Ovary (tissue), 9 donors: ENCODE measurements around the gene ACTR1A. TPM values are rescaled to one million over a fixed set of nuclear protein-coding genes. Genes with fewer than 3 reads are reported as not detected.

Source experiments
- DNase-seq, 5 donors: peaks; one replicate each; pipeline ENCODE4 v3.0.0-alpha.2; 2019 to 2020
- H3K27ac ChIP-seq, 2 donors: fragments of 200-600 bp; one replicate each; pipeline versions ENCODE4 v1.5.1 to v1.8.0; 2019 to 2022
- H3K27me3 ChIP-seq: fragments of 200-600 bp; one replicate; pipeline ENCODE4 v1.8.0; 2022
- H3K36me3 ChIP-seq: fragments of 200-600 bp; sonication (generic); one replicate; pipeline ENCODE4 v1.5.1; 2019
- H3K4me1 ChIP-seq: one replicate; pipeline ENCODE4 v1.8.1; 2013; ENCODE audit warnings: mild to moderate bottlenecking, moderate library complexity; ENCODE audit not compliant: insufficient read depth
- H3K4me3 ChIP-seq: fragments of 200-600 bp; sonication (generic); one replicate; pipeline ENCODE4 v1.5.1; 2017
- H3K9me3 ChIP-seq, 2 donors: fragments of 200-600 bp in 1 of 2; sonication (generic) in 1 of 2; one replicate each; pipeline versions ENCODE4 v1.5.1 to v1.8.1; 2013 to 2019; ENCODE audit warnings: mild to moderate bottlenecking in 1 of 2, moderate library complexity in 1 of 2
- CTCF ChIP-seq, 3 donors: fragments of 450-650 bp in 2 of 3; fragments of 200-600 bp in 1 of 3; IDR thresholded peaks; one replicate each; pipeline versions ENCODE4 v1.5.1 to v1.8.0; 2016 to 2022; ENCODE audit warnings: antibody characterized with exemption in 3 of 3, mild to moderate bottlenecking in 1 of 3
- EP300 ChIP-seq: sonication (generic); formaldehyde crosslinking; IDR thresholded peaks from one replicate; pipeline ENCODE4 v1.6.1; 2017; ENCODE audit warnings: antibody characterized with exemption
- POLR2A ChIP-seq: fragments of 450-650 bp; IDR thresholded peaks from one replicate; pipeline ENCODE4 v1.6.1; 2017; ENCODE audit warnings: antibody characterized with exemption, mild to moderate bottlenecking, moderate library complexity
- WGBS, 3 donors: extraction: QIAGEN DNeasy Blood & Tissue Kit in 1 of 3; methylation state at CpG; one replicate each; pipeline versions ENCODE4 v1.1.5 to v1.1.7; 2013 to 2017; 5-methylcytosine and 5-hydroxymethylcytosine counted together
- intact Hi-C, 4 donors: fragments of 100-400 bp; cut with DNase I; formaldehyde crosslinking; loops; one replicate each; pipeline versions ENCODE4 v1.11.0 to v1.15.1; 2022 to 2023
- polyA plus RNA-seq, 2 donors: library from polyadenylated mRNA; stranded (reverse); fragments of 200-250 nt in 1 of 2; fragments of 350-450 nt in 1 of 2; fragmentation: Illumina TruSeq in 1 of 2; extraction: RNeasy Lipid Tissue Mini Kit (QIAGEN cat#74804) in 1 of 2; gene quantifications; one replicate each; pipeline ENCODE4 v1.2.3, GENCODE V29; 2013 to 2014
- total RNA-seq, 7 donors: library from RNA; depleted of rRNA in 2 of 7; stranded (reverse); fragments of >200 nt in 2 of 7; fragmentation: NEBNext Ultra II Directional in 3 of 7; extraction: Animal tissue kit (Norgen Biotek cat#: 25700) in 3 of 7; gene quantifications; one replicate each; pipeline versions ENCODE4 v1.1.0 to v1.2.4, GENCODE V29; 2016 to 2023
- donor health status: DM: no; HTN: no; CAD: no; lungs with moderate emphysema.
- donor health status: DM: no; HTN: no; CAD: no.
- donor health status: Bipolar disorder and iron deficiency.
- donor health status: DM: yes; HTN: yes; CAD: no.
- donor health status: DM: no; HTN: no; CAD: no.
- donor health status: DM: yes; HTN: yes; CAD: no.

ACTR1A gene
- total and polyA plus RNA-seq, 9 donors, result 38.0 to 83.6 (median 60.1) TPM

- TF ChIP-seq EP300 (no peak), CTCF (IDR thresholded peaks at IDR 0.05) (no peak), POLR2A (no peak)
- Histone ChIP-seq H3K36me3 (no peaks in the 10 kb centered on the region), H3K9me3 (no peaks in the 10 kb centered on the region), H3K4me3 (no peak overlapping the region), H3K27me3 (no peaks in the 10 kb centered on the region), H3K4me1 (no peaks in the 10 kb centered on the region), H3K27ac (no peak overlapping the region)
- 88 to 94% (median 92%) methylated on average over 32 to 36 of the region's 36 CpGs for WGBS, 3 donors
- intact Hi-C loops, result loop anchor here in 2 of 4 donors (10.0 kb wide), 2 partner anchors 86 to 236 kb away; no protein-coding TSS in a partner anchor
- no peak for DNase-seq
Measured at GRCh38 chr10:102470579-102471546, 31.6 kb downstream of the ACTR1A start.

- no peaks in the 10 kb centered on the region for H3K36me3 ChIP-seq
- no peaks in the 10 kb centered on the region for H3K9me3 ChIP-seq
- no peak for DNase-seq
- no peak overlapping the region for H3K27ac ChIP-seq
- no peaks in the 10 kb centered on the region for H3K4me1 ChIP-seq
- no peaks in the 10 kb centered on the region for H3K27me3 ChIP-seq
- TF ChIP-seq EP300 (no peak), CTCF (IDR thresholded peaks at IDR 0.05) (no peak), POLR2A (no peak)
- H3K4me3 ChIP-seq, result no peak overlapping the region
- intact Hi-C loops, result no loop called here
- 48 to 61% (median 57%) methylated on average over 9 of the region's 9 CpGs for WGBS, 3 donors
Measured at GRCh38 chr10:102468683-102469082, 33.8 kb downstream of the ACTR1A start.

GRCh38 chr10:102467971-102468438, 34.5 kb downstream of the ACTR1A start:
- TF ChIP-seq CTCF (IDR thresholded peaks at IDR 0.05), result no peak
- TF ChIP-seq POLR2A, result no peak
- no peak for TF ChIP-seq EP300
- Histone ChIP-seq H3K36me3 (no peaks in the 10 kb centered on the region), H3K9me3 (no peaks in the 10 kb centered on the region), H3K27ac (no peak overlapping the region), H3K4me3 (no peak overlapping the region), H3K27me3 (no peaks in the 10 kb centered on the region), H3K4me1 (no peaks in the 10 kb centered on the region)
- intact Hi-C loops, result no loop called here
- WGBS, 3 donors, result 54 to 65% (median 63%) methylated on average over 6 of the region's 6 CpGs
- no peak for DNase-seq

- H3K36me3 ChIP-seq, result no peaks in the 10 kb centered on the region
- 68 to 85% (median 73%) methylated on average over 6 of the region's 6 CpGs for WGBS, 3 donors
- no peak for DNase-seq
- no peaks in the 10 kb centered on the region for H3K4me1 ChIP-seq
- TF ChIP-seq EP300 (no peak), POLR2A (no peak), CTCF (IDR thresholded peaks at IDR 0.05) (no peak)
- no peaks in the 10 kb centered on the region for H3K9me3 ChIP-seq
- no peaks in the 10 kb centered on the region for H3K27me3 ChIP-seq
- no peak overlapping the region for H3K4me3 ChIP-seq
- no peak overlapping the region for H3K27ac ChIP-seq
- intact Hi-C loops, result no loop called here
Measured at GRCh38 chr10:102467318-102467717, 35.2 kb downstream of the ACTR1A start.
